ENCODE measurements around the gene UGP2. TPM values are rescaled to one million over a fixed set of nuclear protein-coding genes. Genes with fewer than 3 reads are reported as not detected.
A peak's percentile ranks its signal among the peaks of the same experiment; 100 is the strongest.
"Not testable (repeated sequence)": the region's sequence is repeated elsewhere in the genome, so short reads cannot be mapped to it uniquely, and the experiment has no call there.

The UGP2 gene
- 113 TPM for total RNA-seq

DNA sequence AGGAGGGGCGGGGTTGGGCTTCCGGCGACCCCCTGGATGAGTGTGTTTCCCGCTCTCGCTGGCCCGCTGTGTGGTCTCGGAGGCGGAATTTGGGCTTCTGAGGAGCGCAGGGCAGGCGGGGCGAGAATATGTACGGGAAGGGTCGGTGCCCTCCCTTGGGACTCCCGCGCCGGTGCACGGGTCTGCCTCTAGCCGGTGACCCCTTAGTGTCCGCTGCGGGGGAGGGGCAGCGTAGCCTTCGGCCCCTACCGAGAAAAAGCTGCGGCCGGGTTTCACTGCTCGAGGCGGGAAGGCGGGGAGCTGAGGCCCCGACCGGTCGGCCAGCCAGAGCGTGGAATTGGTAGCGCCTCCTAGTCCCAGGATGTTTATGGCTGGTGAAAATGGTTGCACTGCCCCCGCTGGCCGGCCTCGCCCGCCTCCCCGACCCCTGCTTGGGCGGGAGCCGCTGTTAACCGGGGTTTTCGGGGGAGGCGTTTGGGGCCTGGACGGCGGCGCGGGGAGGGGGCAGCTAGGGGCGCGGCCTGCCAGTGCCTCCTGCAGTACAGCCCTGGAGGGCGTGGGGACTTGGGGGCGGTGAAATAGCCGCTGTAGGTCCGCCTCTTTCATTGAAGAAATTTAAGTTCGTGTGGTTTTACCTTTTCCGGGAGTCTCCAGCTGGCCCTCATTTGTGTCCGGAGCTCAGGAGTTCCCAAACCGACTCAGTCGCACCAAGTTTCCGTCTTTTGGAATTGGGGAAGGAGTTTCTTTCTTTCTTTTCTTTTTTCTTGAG, at the start of gene UGP2:
UGP2 (plus strand) TSS at position 643 of the 769 bp plus-strand sequence. CDS start 290 bp downstream, outside the sequence.
- peak; percentile 94 for DNase-seq (ENCODE audit: low spot score)

- DNase-seq (ENCODE audit: low spot score): no peak
Observed at GRCh38 chr2:63792530-63792929, 49.2 kb upstream of the UGP2 start.

GRCh38 chr2:63796366-63796765, 45.3 kb upstream of the UGP2 start:
- DNase-seq (ENCODE audit: low spot score): no peak

GRCh38 chr2:63796796-63797195, 44.9 kb upstream of the UGP2 start:
- DNase-seq (ENCODE audit: low spot score): no peak

- DNase-seq (ENCODE audit: low spot score): no peak
Observed at GRCh38 chr2:63801455-63801854, 40.2 kb upstream of the UGP2 start.

DNA sequence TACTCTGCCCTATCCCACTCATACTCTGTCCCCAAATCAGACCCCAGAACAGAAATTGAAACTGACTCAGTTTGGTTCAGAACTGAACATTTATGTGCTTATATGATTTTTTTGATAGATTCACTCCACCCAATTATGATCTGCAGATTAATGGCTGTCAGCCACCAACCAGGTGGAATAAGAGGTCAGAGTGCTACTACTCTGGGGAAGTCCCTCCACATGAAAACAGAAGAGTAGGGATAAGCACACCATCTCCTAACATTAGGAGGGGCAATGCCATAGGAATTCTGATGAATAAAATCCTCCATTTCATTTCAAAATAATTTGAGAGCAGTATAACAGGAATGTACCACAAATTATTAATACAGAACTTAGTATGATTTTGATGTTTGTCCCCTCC, 36.3 kb upstream of the UGP2 start:
- DNase-seq (ENCODE audit: low spot score): no peak

GRCh38 chr2:63808036-63808435, 33.7 kb upstream of the UGP2 start:
- not testable (repeated sequence) for DNase-seq (ENCODE audit: low spot score)

DNA sequence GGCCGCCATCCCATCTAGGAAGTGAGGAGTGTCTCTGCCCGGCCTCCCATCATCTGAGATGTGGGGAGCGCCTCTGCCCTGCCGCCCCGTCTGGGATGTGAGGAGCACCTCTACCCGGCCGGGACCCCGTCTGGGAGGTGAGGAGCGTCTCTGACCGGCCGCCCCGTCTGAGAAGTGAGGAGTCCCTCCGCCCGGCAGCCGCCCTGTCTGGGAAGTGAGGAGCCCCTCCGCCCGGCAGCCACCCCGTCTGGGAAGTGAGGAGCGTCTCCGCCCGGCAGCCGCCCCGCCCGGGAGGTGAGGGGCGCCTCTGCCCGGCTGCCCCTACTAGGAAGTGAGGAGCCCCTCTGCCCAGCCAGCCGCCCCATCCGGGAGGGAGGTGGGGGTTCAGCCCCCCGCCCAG, 32.8 kb upstream of the UGP2 start:
- not testable (repeated sequence) for DNase-seq (ENCODE audit: low spot score)

DNA sequence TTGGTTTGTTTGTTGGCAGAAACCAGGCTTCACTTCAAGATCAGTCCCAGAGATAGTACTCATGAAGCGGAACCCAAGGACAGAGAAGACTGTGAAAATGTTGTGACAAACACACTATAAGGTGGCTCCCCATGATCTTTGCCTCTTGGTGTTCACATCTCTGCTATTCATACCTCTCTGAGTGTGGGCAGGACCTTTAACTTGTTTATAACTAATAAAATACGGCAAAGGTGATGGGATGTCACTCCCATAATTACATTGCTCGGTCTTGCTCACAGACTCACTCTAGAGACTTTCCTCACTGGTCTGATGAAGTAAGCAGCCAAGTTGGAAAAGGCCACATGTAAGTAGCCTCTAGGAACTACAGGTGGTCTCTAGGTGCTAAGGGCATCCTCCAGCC, 30.6 kb upstream of the UGP2 start:
- DNase-seq (ENCODE audit: low spot score): no peak

DNA sequence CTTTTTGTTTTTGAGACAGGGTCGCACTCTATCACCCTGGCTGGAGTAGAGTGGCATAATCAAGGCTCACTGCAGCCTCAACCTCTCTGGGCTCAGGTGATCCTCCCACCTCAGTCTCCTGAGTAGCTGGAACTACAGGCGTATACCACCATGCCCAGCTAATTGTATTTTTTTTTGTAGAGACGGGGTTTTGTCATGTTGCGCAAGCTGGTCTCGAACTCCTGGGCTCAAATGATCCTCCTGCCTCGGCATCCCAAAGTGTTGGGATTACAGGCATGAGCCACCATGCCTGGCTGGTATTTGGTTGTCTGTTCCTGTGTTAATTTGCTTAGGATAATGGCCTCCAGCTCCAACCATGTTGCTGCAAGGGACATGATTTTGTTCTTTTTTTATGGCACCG, 29.8 kb upstream of the UGP2 start:
- DNase-seq (ENCODE audit: low spot score): not testable (repeated sequence)

GRCh38 chr2:63814114-63814513, 27.6 kb upstream of the UGP2 start:
- no peak for DNase-seq (ENCODE audit: low spot score)

GRCh38 chr2:63817382-63817781, 24.3 kb upstream of the UGP2 start:
- no peak for DNase-seq (ENCODE audit: low spot score)

- no peak for DNase-seq (ENCODE audit: low spot score)
Observed at GRCh38 chr2:63818271-63818670, 23.4 kb upstream of the UGP2 start.

DNA sequence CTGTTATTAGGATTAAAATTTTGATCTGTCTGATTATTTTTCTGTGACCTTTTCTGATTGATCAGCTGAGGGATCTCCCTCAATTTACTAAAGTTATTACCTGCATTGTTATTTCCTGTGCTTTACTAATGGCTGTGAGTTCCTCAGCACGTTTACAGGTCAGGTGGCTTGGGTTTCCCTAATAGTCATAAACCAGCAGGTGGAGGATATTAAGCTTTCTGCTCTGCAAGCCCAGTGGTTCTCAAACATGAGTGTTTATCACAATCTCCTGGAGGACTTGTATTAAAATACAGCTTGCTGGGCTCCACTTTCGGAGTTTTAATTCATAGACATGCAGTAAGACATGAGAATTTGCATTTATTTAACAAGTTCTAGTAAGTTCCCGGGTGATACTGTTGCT, 22.4 kb upstream of the UGP2 start:
- DNase-seq (ENCODE audit: low spot score): no peak

DNA sequence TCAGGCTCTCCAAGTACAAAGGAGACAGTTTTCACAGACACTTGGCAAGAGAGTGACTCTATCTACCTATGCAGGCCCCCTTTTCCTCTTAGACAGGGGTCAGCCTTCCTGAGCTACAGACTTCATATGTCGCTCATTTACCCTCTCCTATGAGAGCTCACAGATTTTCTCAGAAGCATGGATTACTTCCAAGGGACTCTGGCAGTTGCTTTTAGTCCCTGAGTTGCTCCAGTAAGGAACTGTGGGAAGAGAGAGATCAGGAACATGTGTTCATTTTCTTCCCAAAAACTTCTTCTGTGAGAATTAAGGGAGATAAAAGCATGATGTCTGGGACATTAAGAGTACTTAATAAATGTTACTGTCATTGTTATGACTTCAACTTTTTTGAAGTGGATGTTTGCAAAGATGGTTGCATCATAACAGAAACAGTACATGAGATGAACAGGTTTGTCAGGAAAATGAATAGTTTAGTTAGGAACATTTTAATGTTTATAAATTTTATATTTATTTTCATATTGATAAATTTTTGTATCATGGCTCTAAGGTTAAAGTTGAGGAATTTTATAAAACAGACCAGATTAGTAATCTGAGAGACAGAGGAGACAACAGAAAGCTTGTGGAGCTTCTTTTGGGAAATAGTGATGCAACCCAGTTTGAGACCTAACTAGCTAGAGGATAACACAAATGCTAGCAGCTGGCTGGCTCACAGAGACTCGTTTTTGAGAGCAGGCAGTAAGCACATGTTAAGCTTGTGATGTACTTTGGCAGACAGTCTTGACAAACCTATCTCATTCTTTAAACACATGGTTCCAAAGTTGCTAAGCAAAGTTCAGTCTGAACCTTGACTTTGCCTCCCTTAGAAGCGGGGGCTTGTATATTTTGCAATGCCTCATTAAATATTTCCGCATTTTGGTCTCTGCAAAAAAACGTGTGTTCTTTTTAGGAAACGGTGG, 21.7 kb upstream of the UGP2 start:
- DNase-seq (ENCODE audit: low spot score): no peak

DNA sequence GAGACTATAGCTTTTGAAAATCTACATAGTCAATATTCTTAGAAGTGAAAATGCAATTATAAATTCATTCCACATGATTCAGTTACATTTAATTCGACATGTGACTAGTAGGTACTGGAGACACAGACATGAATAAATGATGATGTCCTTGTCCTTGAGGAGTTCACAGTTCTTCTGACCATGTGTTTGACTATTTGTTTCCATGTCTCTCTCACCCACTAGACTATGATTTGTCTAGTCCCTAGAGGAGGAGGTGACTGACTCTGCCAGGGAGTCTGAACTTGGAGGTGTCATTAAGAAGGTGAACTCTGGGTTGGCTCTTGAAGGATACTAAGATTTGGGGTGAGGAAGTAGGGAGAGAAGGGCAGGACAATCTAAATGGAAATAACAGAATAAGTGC, 20.7 kb upstream of the UGP2 start:
- DNase-seq (ENCODE audit: low spot score): no peak

- no peak for DNase-seq (ENCODE audit: low spot score)
Observed at GRCh38 chr2:63821396-63821795, 20.3 kb upstream of the UGP2 start.

DNA sequence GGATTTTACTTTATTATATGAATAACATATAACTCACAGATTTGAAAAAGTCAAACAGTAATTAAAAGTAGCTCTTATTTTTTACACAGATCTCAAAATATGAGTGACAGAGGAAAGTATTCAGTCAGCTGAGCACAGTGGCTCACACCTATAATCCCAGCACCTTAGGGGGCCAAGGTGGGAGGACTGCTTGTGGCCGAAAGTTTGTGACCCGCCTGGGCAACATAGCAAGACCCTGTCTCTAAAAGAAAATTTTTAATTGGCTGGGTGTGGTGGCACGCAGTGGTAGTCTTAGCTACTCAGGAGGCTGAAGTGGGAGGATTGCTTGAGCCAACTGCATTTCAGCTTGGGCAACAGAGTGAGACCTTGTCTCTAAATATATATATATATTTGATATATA, 19.2 kb upstream of the UGP2 start:
- no peak for DNase-seq (ENCODE audit: low spot score)

DNA sequence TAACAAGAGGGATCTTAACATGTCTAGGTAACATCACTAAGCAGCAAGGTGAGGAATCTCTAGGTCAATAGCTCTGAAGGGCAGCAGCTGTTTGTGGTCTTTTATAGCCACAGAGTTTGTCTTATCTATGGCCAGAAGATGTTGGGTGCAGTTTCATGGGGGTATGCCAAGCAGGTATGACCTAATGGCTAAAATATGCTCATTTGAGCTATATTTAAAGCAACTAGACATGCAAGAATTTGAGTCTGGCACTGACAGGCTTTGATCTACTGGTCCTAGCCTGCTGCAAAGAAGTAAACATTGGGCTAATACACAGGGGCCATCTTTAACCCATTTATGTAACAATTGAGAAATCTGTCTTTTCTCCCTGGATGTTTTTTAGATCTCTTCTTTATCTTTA, 13.9 kb upstream of the UGP2 start:
- DNase-seq (ENCODE audit: low spot score): no peak

- DNase-seq (ENCODE audit: low spot score): no peak
Observed at GRCh38 chr2:63831176-63831575, 10.5 kb upstream of the UGP2 start.

GRCh38 chr2:63834401-63834800, 7.3 kb upstream of the UGP2 start:
- no peak for DNase-seq (ENCODE audit: low spot score)

- no peak for DNase-seq (ENCODE audit: low spot score)
Observed at GRCh38 chr2:63837036-63837594, 4.6 kb upstream of the UGP2 start.

All from ureter (tissue), 1 donor.